Upper lobe of left lung (tissue), 6 donors: ENCODE data around the gene KRTAP9-7. TPM values are rescaled to one million over a fixed set of nuclear protein-coding genes. Genes with fewer than 3 reads are reported as not detected.
"Not testable (repeated sequence)": the region's sequence is repeated elsewhere in the genome, so short reads cannot be mapped to it uniquely, and the experiment has no call there.

Experiments
- ATAC-seq, 2 donors: fragments of 200-7000 bp; cut with Tn5 transposase; one replicate each; pipeline ENCODE4 v1.9.1; 2022; ENCODE audit warnings: mild to moderate bottlenecking in 2 of 2, moderate library complexity in 2 of 2; ENCODE audit not compliant: low FRiP score in 2 of 2
- DNase-seq, 2 donors: peaks; one replicate each; pipeline ENCODE4 v3.0.0-alpha.2; 2019 to 2020
- H3K27ac ChIP-seq, 4 donors: fragments of 200-600 bp; sonication (generic); one replicate each; pipeline ENCODE4 v1.5.1; 2016 to 2019
- H3K27me3 ChIP-seq, 4 donors: fragments of 200-600 bp; sonication (generic); one replicate each; pipeline ENCODE4 v1.5.1; 2017 to 2019
- H3K36me3 ChIP-seq, 4 donors: fragments of 200-600 bp; sonication (generic); one replicate each; pipeline ENCODE4 v1.5.1; 2016 to 2019
- H3K4me1 ChIP-seq, 4 donors: fragments of 200-600 bp; sonication (generic); one replicate each; pipeline ENCODE4 v1.5.1; 2018 to 2019
- H3K4me3 ChIP-seq, 4 donors: fragments of 200-600 bp; sonication (generic); one replicate each; pipeline ENCODE4 v1.5.1; 2017 to 2019; ENCODE audit warnings: mild to moderate bottlenecking in 2 of 4, moderate library complexity in 1 of 4
- H3K9me3 ChIP-seq, 4 donors: fragments of 200-600 bp; sonication (generic); one replicate each; pipeline ENCODE4 v1.5.1; 2018 to 2019
- CTCF ChIP-seq, 6 experiments: fragments of 450-650 bp in 4 of 6; fragments of 200-600 bp in 2 of 6; sonication (generic) in 2 of 6; IDR thresholded peaks; one replicate each; pipeline ENCODE4 v1.5.1; 2016 to 2019; ENCODE audit warnings: antibody characterized with exemption in 6 of 6
- EP300 ChIP-seq, 4 donors: sonication (generic); formaldehyde crosslinking; IDR thresholded peaks; one replicate each; pipeline ENCODE4 v1.5.1; 2017; ENCODE audit warnings: antibody characterized with exemption in 4 of 4, control low read depth in 2 of 4
- POLR2A ChIP-seq, 4 donors: fragments of 450-650 bp; IDR thresholded peaks; one replicate each; pipeline ENCODE4 v1.5.1; 2016 to 2017; ENCODE audit warnings: antibody characterized with exemption in 4 of 4, mild to moderate bottlenecking in 2 of 4
- POLR2AphosphoS5 ChIP-seq, 2 donors: sonication (generic); formaldehyde crosslinking; IDR thresholded peaks; one replicate each; pipeline ENCODE4 v1.5.1; 2017; ENCODE audit warnings: antibody characterized with exemption in 2 of 2
- WGBS, 2 donors: methylation state at CpG; one replicate each; pipeline ENCODE4 v1.1.5; 2017 to 2018; 5-methylcytosine and 5-hydroxymethylcytosine counted together
- total RNA-seq, 6 donors: library from RNA; depleted of rRNA in 4 of 6; stranded (reverse); fragments of >200 nt in 4 of 6; gene quantifications; one replicate each; pipeline versions ENCODE4 v1.1.0 to v1.2.1, GENCODE V29; 2016 to 2021
- donor health status: DM: no; HTN: no; CAD: no; lungs with moderate emphysema.
- donor health status: DM: no; HTN: yes; CAD: no; lungs with severe emphysema.

KRTAP9-7 gene
- total RNA-seq, 6 donors from 2014 or later: not detected

- Histone ChIP-seq H3K4me3 (no peak overlapping the region), H3K27me3 (no peaks in the 10 kb centered on the region), H3K9me3 (no peaks in the 10 kb centered on the region), H3K4me1 (no peaks in the 10 kb centered on the region), H3K27ac (no peak overlapping the region), H3K36me3 (no peaks in the 10 kb centered on the region)
- no peak for DNase-seq
- ATAC-seq: no peak
- TF ChIP-seq POLR2A (IDR thresholded peaks at IDR 0.05) (no peak), POLR2AphosphoS5 (IDR thresholded peaks at IDR 0.05) (no peak), CTCF (IDR thresholded peaks at IDR 0.05) (no peak), EP300 (IDR thresholded peaks at IDR 0.05) (no peak)
These were observed 17.1 kb upstream of the KRTAP9-7 start for GRCh38 chr17:41258406-41258805.

DNA sequence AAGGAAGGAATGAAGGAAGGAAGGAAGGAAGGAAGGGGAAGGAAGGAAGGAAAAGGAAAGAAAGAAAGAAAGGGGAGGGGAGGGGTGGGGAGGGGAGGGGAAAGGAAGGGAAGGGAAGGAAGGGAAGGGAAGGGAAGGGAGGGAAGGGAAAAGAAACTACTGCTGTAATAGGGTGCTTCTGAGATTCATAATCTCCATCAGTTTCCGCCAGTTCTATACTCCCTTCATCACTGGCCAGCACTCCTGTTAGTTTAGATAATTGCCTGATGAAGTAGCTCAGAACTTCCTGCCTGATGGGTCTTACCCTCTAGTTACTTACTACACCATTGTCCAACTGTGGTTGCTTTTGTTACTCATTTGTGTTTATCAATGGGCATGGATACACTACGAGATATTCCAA is 12.3 kb upstream of the KRTAP9-7 start:
- ATAC-seq (no peak), DNase-seq (no peak)
- no peak for TF ChIP-seq POLR2AphosphoS5 (IDR thresholded peaks at IDR 0.05)
- no peak for TF ChIP-seq EP300 (IDR thresholded peaks at IDR 0.05)
- no peak for TF ChIP-seq CTCF (IDR thresholded peaks at IDR 0.05)
- no peak for TF ChIP-seq POLR2A (IDR thresholded peaks at IDR 0.05)
- H3K27ac ChIP-seq: no peak overlapping the region
- 64 to 77% methylated on average over 2 of the region's 2 CpGs for WGBS, 2 donors
- H3K27me3 ChIP-seq: no peaks in the 10 kb centered on the region
- H3K4me1 ChIP-seq: no peaks in the 10 kb centered on the region
- H3K36me3 ChIP-seq: no peaks in the 10 kb centered on the region
- H3K9me3 ChIP-seq: no peaks in the 10 kb centered on the region
- H3K4me3 ChIP-seq: no peak overlapping the region

DNA sequence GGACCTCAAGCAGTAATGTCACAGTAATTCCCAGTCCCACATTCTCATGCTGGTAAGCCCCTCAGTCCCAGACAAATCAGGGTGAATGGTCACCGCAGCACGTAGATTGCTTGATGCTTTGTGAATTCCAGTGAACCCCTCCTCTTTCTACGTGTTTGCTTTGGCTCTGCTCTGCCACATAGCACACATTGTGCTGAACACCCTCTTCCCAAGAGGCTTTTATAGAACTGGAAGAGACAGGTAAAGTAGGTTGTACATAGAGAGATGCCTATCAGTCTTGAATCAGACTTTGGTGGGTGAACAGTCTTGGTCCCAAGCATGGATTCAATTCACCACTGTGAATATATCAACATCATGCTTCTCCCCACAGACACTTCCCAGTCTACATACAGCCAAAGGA is 10.9 kb upstream of the KRTAP9-7 start:
- Histone ChIP-seq H3K9me3 (no peaks in the 10 kb centered on the region), H3K27ac (no peak overlapping the region), H3K36me3 (no peaks in the 10 kb centered on the region), H3K4me1 (no peaks in the 10 kb centered on the region), H3K27me3 (no peaks in the 10 kb centered on the region), H3K4me3 (no peak overlapping the region)
- ATAC-seq (no peak), DNase-seq (no peak)
- 71 to 73% methylated on average over 3 of the region's 3 CpGs for WGBS, 2 donors
- TF ChIP-seq POLR2AphosphoS5 (IDR thresholded peaks at IDR 0.05) (no peak), EP300 (IDR thresholded peaks at IDR 0.05) (no peak), POLR2A (IDR thresholded peaks at IDR 0.05) (no peak), CTCF (IDR thresholded peaks at IDR 0.05) (no peak)

DNA sequence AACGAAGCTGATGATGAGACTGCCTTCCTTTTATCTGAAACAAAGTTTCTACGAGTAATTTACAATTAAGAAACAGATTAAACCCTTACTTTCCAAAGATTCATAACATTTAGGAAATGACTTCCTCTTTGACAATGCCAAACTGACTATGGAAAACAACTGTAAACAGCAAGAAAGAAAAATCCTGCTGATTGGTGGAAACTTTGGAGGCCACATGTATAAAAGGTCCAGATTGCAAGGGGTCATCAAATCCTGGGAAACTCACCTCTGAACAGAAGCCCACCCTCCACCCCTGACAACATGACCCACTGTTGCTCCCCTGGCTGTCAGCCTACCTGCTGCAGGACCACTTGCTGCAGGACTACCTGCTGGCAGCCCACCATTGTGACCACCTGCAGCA is 10.4 kb upstream of the KRTAP9-7 start, which contains the start of gene KRTAP9-6:
Gene KRTAP9-6, plus strand, starts transcription at position 301 of the 400 bp plus-strand sequence. Its CDS starts 0 bp downstream, at position 301.
- no peaks in the 10 kb centered on the region for H3K9me3 ChIP-seq
- DNase-seq: no peak
- no peak within 1 kb of the TSS for H3K4me3 ChIP-seq
- no peak for TF ChIP-seq EP300 (IDR thresholded peaks at IDR 0.05)
- no peaks in the 10 kb centered on the region for H3K27me3 ChIP-seq
- no peaks in the 10 kb centered on the region for H3K36me3 ChIP-seq
- no peak within 1 kb of the TSS for H3K27ac ChIP-seq
- no peaks in the 10 kb centered on the region for H3K4me1 ChIP-seq
- 27 to 39% methylated on average over 2 of the region's 2 CpGs for WGBS, 2 donors
- ATAC-seq: no peak

DNA sequence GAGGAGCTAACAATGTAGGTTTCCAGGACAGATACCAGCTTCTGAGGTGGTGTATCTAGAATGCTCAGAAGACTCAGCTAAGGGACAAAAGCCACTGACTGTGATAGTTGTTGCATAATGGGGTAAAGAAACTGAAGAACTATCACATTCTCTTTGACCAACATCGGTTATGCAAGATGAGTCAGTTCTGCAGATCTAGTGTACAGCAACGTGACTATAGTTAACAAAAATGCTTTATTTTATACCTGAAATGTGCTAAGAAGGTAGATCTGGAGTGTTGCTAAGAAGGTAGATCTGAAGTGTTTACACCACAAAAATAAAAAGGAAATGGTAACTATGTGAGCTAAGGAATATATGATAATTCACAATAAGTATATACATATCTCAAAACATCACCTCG is 7.8 kb upstream of the KRTAP9-7 start:
- WGBS, 2 donors: 81% methylated on average over 3 of the region's 3 CpGs; no CpG with 5 or more reads in 1 of the 2 donors
- no peaks in the 10 kb centered on the region for H3K9me3 ChIP-seq
- H3K27ac ChIP-seq: no peak overlapping the region
- DNase-seq (no peak), ATAC-seq (no peak)
- no peaks in the 10 kb centered on the region for H3K27me3 ChIP-seq
- H3K4me1 ChIP-seq: no peaks in the 10 kb centered on the region
- no peak overlapping the region for H3K4me3 ChIP-seq
- no peaks in the 10 kb centered on the region for H3K36me3 ChIP-seq
- TF ChIP-seq POLR2AphosphoS5 (IDR thresholded peaks at IDR 0.05) (no peak), POLR2A (IDR thresholded peaks at IDR 0.05) (no peak), EP300 (IDR thresholded peaks at IDR 0.05) (no peak), CTCF (IDR thresholded peaks at IDR 0.05) (no peak)

DNA sequence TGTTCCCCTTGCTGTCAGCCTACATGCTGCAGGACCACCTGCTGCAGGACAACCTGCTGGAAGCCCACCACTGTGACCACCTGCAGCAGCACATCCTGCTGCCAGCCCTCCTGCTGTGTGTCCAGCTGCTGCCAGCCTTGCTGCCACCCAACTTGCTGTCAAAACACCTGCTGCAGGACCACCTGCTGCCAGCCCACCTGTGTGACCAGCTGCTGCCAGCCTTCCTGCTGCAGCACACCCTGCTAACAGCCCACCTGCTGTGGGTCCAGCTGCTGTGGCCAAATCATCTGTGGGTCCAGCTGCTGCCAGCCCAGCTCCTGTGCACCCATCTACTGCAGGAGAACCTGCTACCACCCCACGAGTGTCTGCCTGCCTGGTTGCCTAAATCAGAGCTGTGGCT is 4.2 kb upstream of the KRTAP9-7 start:
- not testable (repeated sequence) for H3K36me3 ChIP-seq, H3K27ac ChIP-seq, ATAC-seq, H3K27me3 ChIP-seq, DNase-seq, H3K4me1 ChIP-seq, H3K9me3 ChIP-seq, H3K4me3 ChIP-seq
- no CpG with 5 or more reads among the region's 1 CpG for WGBS, 2 donors
